Fibroblast of upper back skin (primary cell): ENCODE measurements around the gene AP3B1.

Experiments
- DNase-seq: peaks from one replicate; pipeline ENCODE4 v3.0.0-alpha.2; 2013

The AP3B1 gene

GRCh38 chr5:77958642-77959330 is 335.7 kb downstream of the AP3B1 start:
- DNase-seq = no peak

- no peak for DNase-seq
Observed at GRCh38 chr5:77957931-77958521, 336.5 kb downstream of the AP3B1 start.

DNA sequence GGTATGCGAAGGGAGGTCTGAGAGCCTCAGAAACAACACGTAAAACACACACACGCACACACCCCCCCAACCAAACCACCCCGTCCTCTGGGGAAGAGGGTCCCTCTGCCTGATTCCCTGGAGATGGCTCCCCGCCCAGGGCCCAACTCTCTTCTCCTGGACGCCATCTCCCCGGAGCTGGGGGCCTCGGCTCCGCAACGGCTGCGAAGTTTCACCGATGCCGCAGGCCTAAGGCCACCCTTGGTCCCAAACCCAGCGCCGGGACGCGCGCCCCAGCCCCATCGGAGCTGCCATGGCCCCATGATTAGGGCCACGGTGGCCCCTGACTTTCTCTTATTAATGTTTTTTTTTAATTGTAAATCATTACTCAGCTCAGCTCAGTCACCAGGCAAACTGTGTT is 337.0 kb downstream of the AP3B1 start:
- DNase-seq = no peak

GRCh38 chr5:77957081-77957480 is 337.4 kb downstream of the AP3B1 start:
- DNase-seq = no peak

DNA sequence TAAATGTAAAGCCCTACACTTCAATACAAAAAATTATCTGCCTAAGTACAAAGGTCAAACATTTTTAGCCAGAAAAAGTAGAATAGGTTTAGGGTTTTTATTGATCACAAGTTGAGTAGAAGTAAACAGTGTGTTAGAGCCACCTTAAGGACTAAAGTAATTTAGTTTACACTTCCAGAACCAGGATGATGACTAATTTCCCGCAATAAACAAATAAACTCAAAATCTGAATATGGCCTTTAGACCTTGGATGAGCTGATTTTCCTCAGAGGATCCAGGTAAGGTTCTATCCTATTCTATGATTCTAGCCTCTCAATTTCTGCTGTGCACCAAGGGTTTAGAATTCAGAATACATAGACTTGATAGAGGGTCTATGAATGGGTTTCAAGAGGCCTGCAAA is 338.9 kb downstream of the AP3B1 start:
- DNase-seq = no peak

DNA sequence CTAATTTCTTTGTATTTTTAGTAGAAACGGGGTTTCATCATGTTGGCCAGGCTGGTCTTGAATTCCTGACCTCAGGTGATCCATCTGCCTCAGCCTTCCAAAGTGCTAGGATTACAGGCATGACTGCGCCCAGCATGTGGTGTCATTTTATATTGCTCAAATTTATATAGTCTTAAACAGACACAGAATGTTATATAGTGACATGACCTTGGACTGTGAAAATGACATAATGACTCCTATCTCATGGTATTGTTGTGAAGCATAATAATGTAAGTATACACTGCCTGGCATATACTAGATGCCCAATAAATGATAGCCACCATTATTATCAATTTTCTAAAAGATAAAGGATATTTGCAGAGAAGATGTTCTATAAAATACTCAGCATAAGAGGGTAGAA is 341.1 kb downstream of the AP3B1 start:
- no peak for DNase-seq

DNA sequence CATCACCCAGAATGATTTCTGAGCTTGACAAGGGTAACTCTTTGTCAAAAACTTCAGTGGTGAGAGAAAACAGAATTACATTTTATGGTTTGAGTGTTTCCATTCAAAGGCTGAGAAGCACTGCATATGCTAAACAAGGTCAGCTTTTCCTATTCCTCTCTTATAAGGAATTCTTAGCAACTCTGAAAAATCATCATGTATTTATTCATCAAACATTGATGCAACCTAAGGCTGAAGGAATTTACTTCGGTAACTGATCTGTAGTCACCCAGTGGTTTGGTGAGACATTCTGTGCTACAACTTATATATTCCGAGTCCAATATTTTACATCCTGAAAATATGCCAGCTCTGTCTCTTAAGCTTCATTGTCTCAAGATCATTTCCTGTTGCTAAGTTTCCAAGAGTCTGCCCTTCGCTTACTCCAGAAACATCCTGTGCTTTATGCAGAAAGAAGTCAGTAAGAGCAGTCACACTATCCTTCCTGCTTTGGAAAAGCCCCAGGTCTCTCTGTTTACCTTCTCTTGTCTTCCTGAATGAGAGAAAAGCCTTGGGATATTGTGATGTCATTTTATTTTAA is 341.8 kb downstream of the AP3B1 start:
- DNase-seq = peak; percentile 33
